PFSK-1 (cell line): ENCODE results near the gene SNX5.

Source experiments
- FOXP2 ChIP-seq: optimal IDR thresholded peaks from 2 replicates; pipeline ENCODE3; 2011; ENCODE audit warnings: borderline replicate concordance, control low read depth, inconsistent platforms; ENCODE audit not compliant: insufficient read depth; ENCODE audit errors: extremely low read length, extremely low read depth
- POLR2AphosphoS5 ChIP-seq: IDR thresholded peaks from 2 replicates; pipeline ENCODE4 v1.6.1; 2012; ENCODE audit warnings: low read depth, mild to moderate bottlenecking, control low read depth, low read length, moderate library complexity
- SIN3A ChIP-seq: IDR thresholded peaks from 2 replicates; pipeline ENCODE4 v1.6.1; 2012; ENCODE audit warnings: mild to moderate bottlenecking, low read length, moderate library complexity, borderline replicate concordance; ENCODE audit not compliant: insufficient read depth
- TAF1 ChIP-seq: IDR thresholded peaks from 2 replicates; pipeline ENCODE4 v1.6.1; 2012; ENCODE audit warnings: low read length, control low read depth, borderline replicate concordance; ENCODE audit not compliant: insufficient read depth
- TF ChIP-seq, protein P1 (sequence below), 2 experiments: IDR thresholded peaks; 2 replicates each; pipeline versions ENCODE4 v1.6.1 to v1.8.0; 2011 to 2012; ENCODE audit warnings: low read depth in 2 of 2, low read length in 2 of 2, control low read depth in 1 of 2, inconsistent platforms in 1 of 2, mild to moderate bottlenecking in 1 of 2, moderate library complexity in 1 of 2; ENCODE audit not compliant: insufficient read depth in 1 of 2

The SNX5 gene

DNA sequence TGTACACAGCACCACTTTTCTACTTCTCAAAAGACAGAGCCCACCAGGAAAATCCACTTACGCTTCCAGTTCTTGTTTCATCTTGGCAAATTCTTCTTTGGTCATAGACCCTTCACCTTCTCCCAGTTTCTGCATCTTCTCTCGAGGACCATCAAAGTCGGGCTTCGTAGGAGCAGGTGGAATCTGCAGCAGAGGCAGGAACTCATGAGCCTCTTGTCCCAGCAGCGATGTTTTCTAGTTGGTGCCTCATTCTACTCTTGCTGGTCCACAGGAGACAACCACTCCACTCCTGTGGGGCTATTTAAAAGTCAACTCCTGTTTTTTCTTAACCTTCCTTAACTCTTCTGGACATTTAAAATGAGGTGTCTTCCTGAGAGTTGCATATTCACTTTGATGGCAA is 14.7 kb downstream of the SNX5 start:
- TF ChIP-seq FOXP2 (no peak), TAF1 (no peak), SIN3A (no peak), POLR2AphosphoS5 (no peak)
- TF ChIP-seq, protein P1, sequence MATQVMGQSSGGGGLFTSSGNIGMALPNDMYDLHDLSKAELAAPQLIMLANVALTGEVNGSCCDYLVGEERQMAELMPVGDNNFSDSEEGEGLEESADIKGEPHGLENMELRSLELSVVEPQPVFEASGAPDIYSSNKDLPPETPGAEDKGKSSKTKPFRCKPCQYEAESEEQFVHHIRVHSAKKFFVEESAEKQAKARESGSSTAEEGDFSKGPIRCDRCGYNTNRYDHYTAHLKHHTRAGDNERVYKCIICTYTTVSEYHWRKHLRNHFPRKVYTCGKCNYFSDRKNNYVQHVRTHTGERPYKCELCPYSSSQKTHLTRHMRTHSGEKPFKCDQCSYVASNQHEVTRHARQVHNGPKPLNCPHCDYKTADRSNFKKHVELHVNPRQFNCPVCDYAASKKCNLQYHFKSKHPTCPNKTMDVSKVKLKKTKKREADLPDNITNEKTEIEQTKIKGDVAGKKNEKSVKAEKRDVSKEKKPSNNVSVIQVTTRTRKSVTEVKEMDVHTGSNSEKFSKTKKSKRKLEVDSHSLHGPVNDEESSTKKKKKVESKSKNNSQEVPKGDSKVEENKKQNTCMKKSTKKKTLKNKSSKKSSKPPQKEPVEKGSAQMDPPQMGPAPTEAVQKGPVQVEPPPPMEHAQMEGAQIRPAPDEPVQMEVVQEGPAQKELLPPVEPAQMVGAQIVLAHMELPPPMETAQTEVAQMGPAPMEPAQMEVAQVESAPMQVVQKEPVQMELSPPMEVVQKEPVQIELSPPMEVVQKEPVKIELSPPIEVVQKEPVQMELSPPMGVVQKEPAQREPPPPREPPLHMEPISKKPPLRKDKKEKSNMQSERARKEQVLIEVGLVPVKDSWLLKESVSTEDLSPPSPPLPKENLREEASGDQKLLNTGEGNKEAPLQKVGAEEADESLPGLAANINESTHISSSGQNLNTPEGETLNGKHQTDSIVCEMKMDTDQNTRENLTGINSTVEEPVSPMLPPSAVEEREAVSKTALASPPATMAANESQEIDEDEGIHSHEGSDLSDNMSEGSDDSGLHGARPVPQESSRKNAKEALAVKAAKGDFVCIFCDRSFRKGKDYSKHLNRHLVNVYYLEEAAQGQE (IDR thresholded peaks at IDR 0.05; ENCODE audit: insufficient read depth in 1 of 2, low read depth in 2 of 2, low read length in 2 of 2), result no peak

DNA sequence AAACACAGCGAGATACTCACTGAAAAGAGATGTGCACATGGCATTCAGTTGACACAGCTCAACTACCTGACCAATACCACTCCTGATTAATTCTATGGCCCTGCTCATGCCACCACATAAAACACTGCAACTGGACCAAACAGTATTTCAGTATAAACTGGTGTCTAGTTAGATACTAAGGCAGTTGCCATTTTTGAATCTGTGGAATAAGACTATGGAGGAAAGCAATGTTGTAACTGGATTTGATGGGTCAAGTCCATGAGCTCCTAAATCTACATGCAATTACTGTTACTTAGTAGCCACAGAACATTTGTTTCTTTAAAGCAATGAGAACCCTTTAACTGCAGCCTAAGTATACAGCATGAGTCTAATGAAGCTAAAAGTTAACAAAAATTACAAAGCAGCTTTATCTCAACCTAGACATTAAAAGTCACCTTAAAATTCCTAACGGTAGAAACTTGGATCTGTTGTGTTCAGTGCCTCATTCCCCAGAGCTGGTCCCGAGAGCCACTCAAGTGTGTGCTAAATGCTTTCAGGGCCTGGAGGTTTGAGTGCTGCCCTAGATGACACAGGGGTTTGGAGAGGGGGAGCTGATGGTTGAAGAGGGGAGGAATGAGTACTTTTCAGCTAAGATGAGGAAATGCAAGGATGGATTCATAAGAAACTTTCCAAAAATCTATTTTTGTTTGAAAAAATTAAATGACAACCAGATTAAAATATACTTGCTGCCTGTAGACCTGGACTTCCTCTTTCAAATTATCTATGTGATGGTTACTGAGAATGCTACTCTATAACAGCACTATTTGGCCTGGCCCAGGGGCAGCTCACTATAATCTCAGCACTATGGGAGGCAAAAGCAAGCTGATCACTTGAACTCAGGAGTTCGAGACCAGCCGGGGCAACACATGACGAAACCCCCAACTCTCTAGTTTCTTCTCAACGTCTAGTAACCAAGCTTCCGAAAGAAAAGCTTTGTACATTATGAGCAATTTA is 15.6 kb downstream of the SNX5 start:
- TF ChIP-seq, protein P1 (IDR thresholded peaks at IDR 0.05; ENCODE audit: insufficient read depth in 1 of 2, low read depth in 2 of 2, low read length in 2 of 2), result no peak
- TF ChIP-seq POLR2AphosphoS5 (no peak), SIN3A (no peak)

DNA sequence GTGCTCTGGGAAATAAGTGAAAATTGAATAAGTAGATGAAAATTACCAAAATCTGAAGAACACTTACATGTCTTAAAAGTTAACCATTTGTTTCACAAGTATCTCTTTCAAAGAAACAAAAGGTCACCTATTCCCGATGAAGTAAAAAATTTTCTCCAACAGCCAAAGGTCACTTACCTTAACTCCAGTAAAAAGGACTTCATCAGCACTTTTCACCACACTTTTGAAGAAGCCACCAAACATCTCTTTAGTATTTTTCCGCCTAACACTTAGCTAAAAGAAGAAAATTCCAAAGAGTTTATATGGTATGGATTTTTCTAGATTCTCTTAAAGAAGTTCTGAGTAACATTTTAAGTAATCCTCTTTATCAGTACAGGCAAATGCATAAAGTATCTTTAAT is 17.3 kb downstream of the SNX5 start:
- TF ChIP-seq, protein P1 (IDR thresholded peaks at IDR 0.05; ENCODE audit: insufficient read depth in 1 of 2, low read depth in 2 of 2, low read length in 2 of 2), result no peak
- TF ChIP-seq POLR2AphosphoS5 (no peak), SIN3A (no peak), FOXP2 (no peak)

DNA sequence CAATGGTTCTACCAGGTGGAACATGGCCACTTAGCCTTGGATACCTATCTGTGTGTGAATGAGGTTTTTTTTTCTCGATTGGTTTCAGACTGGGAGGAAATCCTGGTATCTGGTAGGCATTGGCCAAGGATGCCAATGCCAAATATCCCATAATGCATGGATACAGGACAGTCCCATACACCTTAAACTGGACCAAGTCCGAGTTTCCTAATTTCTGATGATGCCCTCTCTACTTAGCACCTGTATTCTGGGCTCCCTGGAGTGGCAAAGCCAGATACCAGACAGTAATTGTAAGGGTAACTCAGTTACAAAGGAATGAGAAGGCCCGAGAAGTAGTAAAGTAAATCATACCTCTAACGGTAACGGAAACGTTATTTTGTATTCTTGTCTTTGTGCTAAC is 17.9 kb downstream of the SNX5 start:
- TF ChIP-seq POLR2AphosphoS5 (no peak), TAF1 (no peak), FOXP2 (no peak), SIN3A (no peak)
- TF ChIP-seq, protein P1 (IDR thresholded peaks at IDR 0.05; ENCODE audit: insufficient read depth in 1 of 2, low read depth in 2 of 2, low read length in 2 of 2), result no peak

DNA sequence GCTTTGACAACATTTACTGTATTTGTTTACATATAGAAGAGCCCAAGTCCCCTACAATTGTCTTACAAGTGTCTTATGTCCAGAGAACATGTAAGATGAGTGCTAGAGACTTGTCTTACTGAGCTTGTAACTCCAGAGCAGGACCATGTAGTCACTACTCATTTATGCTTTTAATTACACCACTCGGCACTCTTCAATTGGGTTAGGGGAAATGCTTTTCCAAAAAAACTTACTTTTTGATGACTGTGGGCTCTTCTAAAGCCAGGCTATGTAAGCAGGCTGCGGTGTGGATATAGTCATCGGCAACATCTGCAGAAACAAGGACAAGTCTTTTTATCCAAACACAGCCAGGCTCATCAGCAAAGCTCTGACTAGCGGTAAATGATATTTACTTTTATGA is 18.7 kb downstream of the SNX5 start:
- TF ChIP-seq POLR2AphosphoS5, result no peak
- TF ChIP-seq, protein P1 (IDR thresholded peaks at IDR 0.05; ENCODE audit: insufficient read depth in 1 of 2, low read depth in 2 of 2, low read length in 2 of 2), result no peak
- no peak for TF ChIP-seq TAF1
- TF ChIP-seq SIN3A, result no peak
- no peak for TF ChIP-seq FOXP2
